ENCODE data around the gene ZC3H4. TPM values are rescaled to one million over a fixed set of nuclear protein-coding genes. Genes with fewer than 3 reads are reported as not detected.

The ZC3H4 gene
- total RNA-seq, 4 donors from 2014 or later: 22.5 to 28.7 (median 24.9) TPM

- Histone ChIP-seq H3K27ac (no peak overlapping the region), H3K36me3 (peaks cover 0 to 25% of the 10 kb centered on the region in 2 donors), H3K4me1 (peaks cover 0 to 6% (median 3%) of the 10 kb centered on the region in 3 donors), H3K27me3 (no peaks in the 10 kb centered on the region), H3K9me3 (no peaks in the 10 kb centered on the region), H3K4me3 (no peak overlapping the region)
- TF ChIP-seq POLR2A (IDR thresholded peaks at IDR 0.05) (no peak), EP300 (IDR thresholded peaks at IDR 0.05) (no peak), POLR2AphosphoS5 (IDR thresholded peaks at IDR 0.05) (no peak), CTCF (IDR thresholded peaks at IDR 0.05) (no peak)
- no peak for ATAC-seq
- WGBS, 2 donors (ENCODE audit: low coverage in 1 of 2): 33% methylated on average over 1 of the region's 8 CpGs; no CpG with 5 or more reads in 1 of the 2 donors
Observed at GRCh38 chr19:47040869-47041268, 72.7 kb downstream of the ZC3H4 start.

GRCh38 chr19:47039239-47039874 is 74.2 kb downstream of the ZC3H4 start:
- no peak overlapping the region for H3K27ac ChIP-seq
- WGBS, 2 donors (ENCODE audit: low coverage in 1 of 2): 80 to 86% methylated on average over 4 to 6 of the region's 17 CpGs
- H3K4me3 ChIP-seq: no peak overlapping the region
- H3K27me3 ChIP-seq: peaks cover 7% of the 10 kb centered on the region
- H3K36me3 ChIP-seq: peaks cover 0 to 11% of the 10 kb centered on the region in 2 donors
- H3K4me1 ChIP-seq: peaks cover 0 to 14% (median 6%) of the 10 kb centered on the region in 3 donors
- TF ChIP-seq POLR2AphosphoS5 (IDR thresholded peaks at IDR 0.05) (no peak), EP300 (IDR thresholded peaks at IDR 0.05) (no peak), POLR2A (IDR thresholded peaks at IDR 0.05) (no peak), CTCF (IDR thresholded peaks at IDR 0.05) (no peak)
- no peaks in the 10 kb centered on the region for H3K9me3 ChIP-seq
- ATAC-seq: no peak

GRCh38 chr19:47037766-47038165 is 75.8 kb downstream of the ZC3H4 start:
- no peak overlapping the region for H3K4me3 ChIP-seq
- 67 to 75% methylated on average over 1 of the region's 1 CpG for WGBS, 2 donors (ENCODE audit: low coverage in 1 of 2)
- no peak for TF ChIP-seq EP300 (IDR thresholded peaks at IDR 0.05)
- TF ChIP-seq POLR2AphosphoS5 (IDR thresholded peaks at IDR 0.05): no peak
- no peak for TF ChIP-seq POLR2A (IDR thresholded peaks at IDR 0.05)
- TF ChIP-seq CTCF (IDR thresholded peaks at IDR 0.05): no peak
- no peak for ATAC-seq
- peaks cover 22% of the 10 kb centered on the region for H3K27me3 ChIP-seq
- peaks cover 0 to 14% (median 6%) of the 10 kb centered on the region in 3 donors for H3K4me1 ChIP-seq
- no peaks in the 10 kb centered on the region for H3K9me3 ChIP-seq
- no peak overlapping the region for H3K27ac ChIP-seq
- peaks cover 0 to 3% of the 10 kb centered on the region in 2 donors for H3K36me3 ChIP-seq

GRCh38 chr19:47036097-47036651 is 77.4 kb downstream of the ZC3H4 start:
- peak; percentile 74 for ATAC-seq
- no peak for TF ChIP-seq POLR2A (IDR thresholded peaks at IDR 0.05)
- TF ChIP-seq CTCF (IDR thresholded peaks at IDR 0.05): peak in 1 of 4 experiments; percentile 5
- 1 to 15% methylated on average over 12 to 24 of the region's 26 CpGs for WGBS, 2 donors (ENCODE audit: low coverage in 1 of 2)
- Histone ChIP-seq H3K27me3 (peaks cover 37% of the 10 kb centered on the region), H3K9me3 (no peaks in the 10 kb centered on the region), H3K27ac (peak overlapping the region in 3 of 4 donors; percentile 45 to 72 (median 56)), H3K4me1 (peaks cover 0 to 14% (median 6%) of the 10 kb centered on the region in 3 donors), H3K4me3 (peak overlapping the region; percentile 43 to 46), H3K36me3 (no peaks in the 10 kb centered on the region)

Measured in gastroesophageal sphincter (tissue), 4 donors.